Measurements from ENCODE around the gene PROX2. TPM values are rescaled to one million over a fixed set of nuclear protein-coding genes. Genes with fewer than 3 reads are reported as not detected.

PROX2 gene
- polyA plus RNA-seq, 1 donor (not counting 4 experiments of a cell fraction or from before 2014, with no cell fraction given) = not detected

- Histone ChIP-seq H3K79me2 (ENCODE audit: control insufficient read depth, insufficient read depth, low read length) (no peaks in the 10 kb centered on the region), H3K4me3 (ENCODE audit: control insufficient read depth in 2 of 3, extremely low read depth in 1 of 3, insufficient read depth in 2 of 3, low read depth in 1 of 3, low read length in 3 of 3) (no peak overlapping the region), H3K27me3 (ENCODE audit: control insufficient read depth, extremely low read depth, insufficient read depth, low read length) (no peaks in the 10 kb centered on the region), H3K36me3 (ENCODE audit: control insufficient read depth in 2 of 2, extremely low read depth in 1 of 2, insufficient read depth in 2 of 2, low read length in 2 of 2) (no peaks in the 10 kb centered on the region), H2AFZ (ENCODE audit: control insufficient read depth, low read length) (no peak overlapping the region), H3K4me2 (ENCODE audit: control insufficient read depth, extremely low read depth, insufficient read depth, low read depth, low read length) (no peak overlapping the region), H3K4me1 (ENCODE audit: control insufficient read depth, extremely low read depth, insufficient read depth, low read length) (peaks cover 7% of the 10 kb centered on the region), H3K9ac (ENCODE audit: control insufficient read depth, extremely low read depth, insufficient read depth, low read length) (no peak overlapping the region), H4K20me1 (ENCODE audit: control insufficient read depth, extremely low read depth, insufficient read depth, low read length) (no peaks in the 10 kb centered on the region), H3K9me3 (ENCODE audit: control insufficient read depth, low read depth, low read length) (no peaks in the 10 kb centered on the region), H3K27ac (ENCODE audit: control insufficient read depth, insufficient read depth, low read length) (no peak overlapping the region), H3K9me1 (ENCODE audit: control insufficient read depth, extremely low read depth, insufficient read depth, low read length) (no peaks in the 10 kb centered on the region)
- peak; percentile 64 for FAIRE-seq
- TF ChIP-seq CTCF (optimal IDR thresholded peaks at IDR 0.05 in 1 of 3, IDR thresholded peaks at IDR 0.05 in 1 of 3, conservative IDR thresholded peaks at IDR 0.05 in 1 of 3; ENCODE audit: extremely low read depth in 1 of 3, insufficient read depth in 2 of 3, low read length in 3 of 3) (no peak), EZH2 (IDR thresholded peaks at IDR 0.05; ENCODE audit: low read length) (no peak)
- dilution Hi-C loops (cut with MboI; ENCODE audit: extremely low pct_ligation_motif_present, low sequenced_read_pairs) = no loop called here
- DNase-seq (ENCODE audit: low read depth, low spot score) = no peak
Measured at GRCh38 chr14:74919421-74920165, 43.6 kb upstream of the PROX2 start.

- Histone ChIP-seq H4K20me1 (ENCODE audit: control insufficient read depth, extremely low read depth, insufficient read depth, low read length) (no peaks in the 10 kb centered on the region), H3K27ac (ENCODE audit: control insufficient read depth, insufficient read depth, low read length) (no peak overlapping the region), H3K9ac (ENCODE audit: control insufficient read depth, extremely low read depth, insufficient read depth, low read length) (no peak overlapping the region), H3K4me1 (ENCODE audit: control insufficient read depth, extremely low read depth, insufficient read depth, low read length) (peaks cover 7% of the 10 kb centered on the region), H3K27me3 (ENCODE audit: control insufficient read depth, extremely low read depth, insufficient read depth, low read length) (no peaks in the 10 kb centered on the region), H3K79me2 (ENCODE audit: control insufficient read depth, insufficient read depth, low read length) (no peaks in the 10 kb centered on the region), H3K36me3 (ENCODE audit: control insufficient read depth in 2 of 2, extremely low read depth in 1 of 2, insufficient read depth in 2 of 2, low read length in 2 of 2) (no peaks in the 10 kb centered on the region), H2AFZ (ENCODE audit: control insufficient read depth, low read length) (no peak overlapping the region), H3K4me2 (ENCODE audit: control insufficient read depth, extremely low read depth, insufficient read depth, low read depth, low read length) (no peak overlapping the region), H3K4me3 (ENCODE audit: control insufficient read depth in 2 of 3, extremely low read depth in 1 of 3, insufficient read depth in 2 of 3, low read depth in 1 of 3, low read length in 3 of 3) (no peak overlapping the region), H3K9me3 (ENCODE audit: control insufficient read depth, low read depth, low read length) (no peaks in the 10 kb centered on the region), H3K9me1 (ENCODE audit: control insufficient read depth, extremely low read depth, insufficient read depth, low read length) (no peaks in the 10 kb centered on the region)
- dilution Hi-C loops (cut with MboI; ENCODE audit: extremely low pct_ligation_motif_present, low sequenced_read_pairs) = no loop called here
- DNase-seq (ENCODE audit: low read depth, low spot score) = no peak
- TF ChIP-seq CTCF (optimal IDR thresholded peaks at IDR 0.05 in 1 of 3, IDR thresholded peaks at IDR 0.05 in 1 of 3, conservative IDR thresholded peaks at IDR 0.05 in 1 of 3; ENCODE audit: extremely low read depth in 1 of 3, insufficient read depth in 2 of 3, low read length in 3 of 3) = no peak
- TF ChIP-seq EZH2 (IDR thresholded peaks at IDR 0.05; ENCODE audit: low read length) = no peak
- no peak for FAIRE-seq
Measured at GRCh38 chr14:74918380-74918779, 42.4 kb upstream of the PROX2 start.
